Measurements from ENCODE around the gene AOX1.
"Not testable (repeated sequence)": the region's sequence is repeated elsewhere in the genome, so short reads cannot be mapped to it uniquely, and the experiment has no call there.

AOX1 gene

GRCh38 chr2:200618590-200619021 lies 32.8 kb downstream of the AOX1 start:
- Histone ChIP-seq H3K36me3 (ENCODE audit: control insufficient read depth, insufficient read depth, low read length) (no peaks in the 10 kb centered on the region), H3K4me1 (ENCODE audit: control insufficient read depth, insufficient read depth, low read length) (no peaks in the 10 kb centered on the region), H3K9ac (ENCODE audit: low read depth, low read length) (no peak overlapping the region), H3K9me3 (ENCODE audit: control insufficient read depth, insufficient read depth, low read length) (no peaks in the 10 kb centered on the region), H3K27me3 (ENCODE audit: control insufficient read depth, insufficient read depth, low read length) (no peaks in the 10 kb centered on the region), H3K4me3 (ENCODE audit: low read depth, low read length) (no peak overlapping the region)

DNA sequence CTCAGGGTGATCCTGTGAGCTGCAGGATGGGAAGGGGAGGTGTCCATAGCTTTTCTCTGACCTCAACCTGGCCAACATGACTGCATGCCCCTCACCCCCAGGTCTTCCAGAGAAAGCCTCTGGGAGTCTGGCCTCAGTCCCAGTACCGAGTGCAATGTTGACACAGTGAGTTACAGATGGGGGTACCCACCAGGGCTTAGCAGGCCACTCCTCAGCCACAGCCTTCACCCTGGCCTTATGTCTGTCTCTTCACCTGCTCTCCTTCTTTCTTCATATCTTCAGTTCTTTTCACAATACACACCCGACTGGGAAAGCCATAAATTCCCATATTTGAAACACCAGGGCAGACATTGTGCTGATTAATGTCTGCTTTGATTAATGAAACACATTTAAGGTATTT lies 33.5 kb downstream of the AOX1 start:
- Histone ChIP-seq H3K36me3 (ENCODE audit: control insufficient read depth, insufficient read depth, low read length) (no peaks in the 10 kb centered on the region), H3K9ac (ENCODE audit: low read depth, low read length) (no peak overlapping the region), H3K9me3 (ENCODE audit: control insufficient read depth, insufficient read depth, low read length) (no peaks in the 10 kb centered on the region), H3K4me1 (ENCODE audit: control insufficient read depth, insufficient read depth, low read length) (no peaks in the 10 kb centered on the region), H3K27me3 (ENCODE audit: control insufficient read depth, insufficient read depth, low read length) (no peaks in the 10 kb centered on the region), H3K4me3 (ENCODE audit: low read depth, low read length) (no peak overlapping the region)

DNA sequence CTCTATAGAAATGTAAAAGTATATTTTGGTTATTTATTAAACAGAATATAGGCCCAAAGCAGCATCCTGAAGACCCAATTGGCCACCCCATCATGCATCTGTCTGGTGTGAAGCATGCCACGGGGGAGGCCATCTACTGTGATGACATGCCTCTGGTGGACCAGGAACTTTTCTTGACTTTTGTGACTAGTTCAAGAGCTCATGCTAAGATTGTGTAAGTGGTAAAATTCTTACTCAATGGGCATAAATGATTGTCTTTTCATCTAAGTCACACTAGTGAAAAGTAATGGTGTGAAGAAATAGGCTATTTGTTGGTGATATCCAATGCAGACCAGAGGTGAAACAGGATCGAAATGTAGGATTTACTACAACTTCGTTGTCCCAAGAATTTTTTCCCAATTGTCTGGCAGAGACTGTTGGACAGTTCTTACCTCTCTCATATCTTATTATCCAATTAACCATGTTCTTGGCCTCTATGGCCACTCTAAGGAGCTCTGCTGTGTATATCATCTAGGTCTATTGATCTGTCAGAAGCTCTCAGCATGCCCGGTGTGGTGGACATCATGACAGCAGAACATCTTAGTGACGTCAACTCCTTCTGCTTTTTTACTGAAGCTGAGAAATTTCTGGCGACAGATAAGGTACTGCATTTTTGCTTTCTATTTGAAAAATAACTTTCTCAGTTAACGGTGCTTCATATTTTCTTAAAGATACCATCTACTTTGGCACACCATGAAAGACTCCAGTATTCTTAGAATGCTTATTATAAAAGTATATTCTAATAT lies 35.0 kb downstream of the AOX1 start:
- Histone ChIP-seq H3K9me3 (ENCODE audit: control insufficient read depth, insufficient read depth, low read length) (no peaks in the 10 kb centered on the region), H3K4me1 (ENCODE audit: control insufficient read depth, insufficient read depth, low read length) (no peaks in the 10 kb centered on the region), H3K4me3 (ENCODE audit: low read depth, low read length) (no peak overlapping the region), H3K27me3 (ENCODE audit: control insufficient read depth, insufficient read depth, low read length) (no peaks in the 10 kb centered on the region), H3K9ac (ENCODE audit: low read depth, low read length) (no peak overlapping the region), H3K36me3 (ENCODE audit: control insufficient read depth, insufficient read depth, low read length) (no peaks in the 10 kb centered on the region)

DNA sequence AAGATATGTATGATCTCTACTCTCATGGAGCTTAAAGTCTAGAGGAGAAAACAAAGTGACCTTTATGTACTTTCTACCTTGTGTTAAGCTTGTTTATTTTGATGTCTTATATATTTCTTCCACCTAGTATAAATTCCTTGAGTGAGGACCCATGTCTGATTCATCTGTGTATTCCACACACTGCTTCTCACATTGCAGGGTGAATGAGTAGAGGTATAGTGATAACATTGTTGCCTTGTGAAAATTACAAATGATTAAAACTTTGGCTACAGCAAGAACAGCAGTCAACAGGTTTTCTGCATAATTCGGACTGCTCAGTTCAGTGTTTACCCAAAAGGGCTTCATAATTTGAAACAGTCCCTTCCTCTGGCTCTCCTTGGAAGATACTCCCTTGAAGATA lies 36.3 kb downstream of the AOX1 start:
- no peaks in the 10 kb centered on the region for H3K27me3 ChIP-seq (ENCODE audit: control insufficient read depth, insufficient read depth, low read length)
- H3K4me1 ChIP-seq (ENCODE audit: control insufficient read depth, insufficient read depth, low read length), result no peaks in the 10 kb centered on the region
- H3K9ac ChIP-seq (ENCODE audit: low read depth, low read length), result no peak overlapping the region
- H3K36me3 ChIP-seq (ENCODE audit: control insufficient read depth, insufficient read depth, low read length), result no peaks in the 10 kb centered on the region
- H3K4me3 ChIP-seq (ENCODE audit: low read depth, low read length), result no peak overlapping the region
- no peaks in the 10 kb centered on the region for H3K9me3 ChIP-seq (ENCODE audit: control insufficient read depth, insufficient read depth, low read length)

GRCh38 chr2:200624026-200624425 lies 38.2 kb downstream of the AOX1 start:
- Histone ChIP-seq H3K9ac (ENCODE audit: low read depth, low read length) (no peak overlapping the region), H3K4me1 (ENCODE audit: control insufficient read depth, insufficient read depth, low read length) (no peaks in the 10 kb centered on the region), H3K27me3 (ENCODE audit: control insufficient read depth, insufficient read depth, low read length) (no peaks in the 10 kb centered on the region), H3K9me3 (ENCODE audit: control insufficient read depth, insufficient read depth, low read length) (no peaks in the 10 kb centered on the region), H3K36me3 (ENCODE audit: control insufficient read depth, insufficient read depth, low read length) (no peaks in the 10 kb centered on the region), H3K4me3 (ENCODE audit: low read depth, low read length) (no peak overlapping the region)

- Histone ChIP-seq H3K4me3 (ENCODE audit: low read depth, low read length) (no peak overlapping the region), H3K4me1 (ENCODE audit: control insufficient read depth, insufficient read depth, low read length) (no peaks in the 10 kb centered on the region), H3K27me3 (ENCODE audit: control insufficient read depth, insufficient read depth, low read length) (no peaks in the 10 kb centered on the region), H3K9ac (ENCODE audit: low read depth, low read length) (no peak overlapping the region), H3K9me3 (ENCODE audit: control insufficient read depth, insufficient read depth, low read length) (no peaks in the 10 kb centered on the region), H3K36me3 (ENCODE audit: control insufficient read depth, insufficient read depth, low read length) (no peaks in the 10 kb centered on the region)
Measured at GRCh38 chr2:200624658-200625057, 38.8 kb downstream of the AOX1 start.

- Histone ChIP-seq H3K9ac (ENCODE audit: low read depth, low read length) (no peak overlapping the region), H3K27me3 (ENCODE audit: control insufficient read depth, insufficient read depth, low read length) (no peaks in the 10 kb centered on the region), H3K4me3 (ENCODE audit: low read depth, low read length) (no peak overlapping the region), H3K9me3 (ENCODE audit: control insufficient read depth, insufficient read depth, low read length) (no peaks in the 10 kb centered on the region), H3K4me1 (ENCODE audit: control insufficient read depth, insufficient read depth, low read length) (no peaks in the 10 kb centered on the region), H3K36me3 (ENCODE audit: control insufficient read depth, insufficient read depth, low read length) (no peaks in the 10 kb centered on the region)
Measured at GRCh38 chr2:200625282-200625681, 39.5 kb downstream of the AOX1 start.

- H3K4me1 ChIP-seq (ENCODE audit: control insufficient read depth, insufficient read depth, low read length), result no peaks in the 10 kb centered on the region
Measured at GRCh38 chr2:200625958-200626363, 40.1 kb downstream of the AOX1 start.

GRCh38 chr2:200627110-200627770 lies 41.4 kb downstream of the AOX1 start:
- no peaks in the 10 kb centered on the region for H3K4me1 ChIP-seq (ENCODE audit: control insufficient read depth, insufficient read depth, low read length)

More at GRCh38 chr2:200625958-200626363, 40.1 kb downstream of the AOX1 start:
- Histone ChIP-seq H3K27me3 (ENCODE audit: control insufficient read depth, insufficient read depth, low read length) (no peaks in the 10 kb centered on the region), H3K4me3 (ENCODE audit: low read depth, low read length) (no peak overlapping the region), H3K9me3 (ENCODE audit: control insufficient read depth, insufficient read depth, low read length) (no peaks in the 10 kb centered on the region), H3K9ac (ENCODE audit: low read depth, low read length) (no peak overlapping the region), H3K36me3 (ENCODE audit: control insufficient read depth, insufficient read depth, low read length) (no peaks in the 10 kb centered on the region)

GRCh38 chr2:200628461-200628860 lies 42.6 kb downstream of the AOX1 start:
- H3K9ac ChIP-seq (ENCODE audit: low read depth, low read length); H3K27me3 ChIP-seq (ENCODE audit: control insufficient read depth, insufficient read depth, low read length); H3K36me3 ChIP-seq (ENCODE audit: control insufficient read depth, insufficient read depth, low read length); H3K4me3 ChIP-seq (ENCODE audit: low read depth, low read length); H3K4me1 ChIP-seq (ENCODE audit: control insufficient read depth, insufficient read depth, low read length); H3K9me3 ChIP-seq (ENCODE audit: control insufficient read depth, insufficient read depth, low read length): not testable (repeated sequence)

More at GRCh38 chr2:200627110-200627770, 41.4 kb downstream of the AOX1 start:
- Histone ChIP-seq H3K27me3 (ENCODE audit: control insufficient read depth, insufficient read depth, low read length) (no peaks in the 10 kb centered on the region), H3K36me3 (ENCODE audit: control insufficient read depth, insufficient read depth, low read length) (no peaks in the 10 kb centered on the region), H3K4me3 (ENCODE audit: low read depth, low read length) (no peak overlapping the region), H3K9ac (ENCODE audit: low read depth, low read length) (no peak overlapping the region), H3K9me3 (ENCODE audit: control insufficient read depth, insufficient read depth, low read length) (no peaks in the 10 kb centered on the region)

DNA sequence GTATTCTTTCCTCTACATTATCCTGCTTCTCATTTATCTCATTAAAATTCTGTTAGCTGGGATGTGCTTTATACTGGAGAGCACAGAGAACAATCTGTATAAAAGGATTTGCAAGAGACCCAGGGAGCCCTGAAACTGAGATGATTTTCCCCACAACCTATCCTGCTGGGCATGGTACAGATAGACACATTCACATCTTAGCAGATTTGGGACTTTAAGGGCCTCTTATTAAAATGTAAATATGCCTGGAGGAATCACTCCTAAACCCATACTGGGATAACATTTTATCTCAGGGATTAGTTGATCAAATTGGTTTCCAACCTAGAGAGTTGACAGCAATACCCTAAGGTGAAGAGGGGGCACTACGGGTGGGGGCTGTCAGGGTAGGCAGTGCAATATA lies 45.5 kb downstream of the AOX1 start:
- Histone ChIP-seq H3K36me3 (ENCODE audit: control insufficient read depth, insufficient read depth, low read length) (no peaks in the 10 kb centered on the region), H3K9me3 (ENCODE audit: control insufficient read depth, insufficient read depth, low read length) (no peaks in the 10 kb centered on the region), H3K4me1 (ENCODE audit: control insufficient read depth, insufficient read depth, low read length) (no peaks in the 10 kb centered on the region), H3K27me3 (ENCODE audit: control insufficient read depth, insufficient read depth, low read length) (no peaks in the 10 kb centered on the region), H3K9ac (ENCODE audit: low read depth, low read length) (no peak overlapping the region), H3K4me3 (ENCODE audit: low read depth, low read length) (no peak overlapping the region)
